ENCODE results near the gene TOR2A.
A peak's percentile ranks its signal among the peaks of the same experiment; 100 is the strongest.
"Not testable (repeated sequence)": the region's sequence is repeated elsewhere in the genome, so short reads cannot be mapped to it uniquely, and the experiment has no call there.

The TOR2A gene

DNA sequence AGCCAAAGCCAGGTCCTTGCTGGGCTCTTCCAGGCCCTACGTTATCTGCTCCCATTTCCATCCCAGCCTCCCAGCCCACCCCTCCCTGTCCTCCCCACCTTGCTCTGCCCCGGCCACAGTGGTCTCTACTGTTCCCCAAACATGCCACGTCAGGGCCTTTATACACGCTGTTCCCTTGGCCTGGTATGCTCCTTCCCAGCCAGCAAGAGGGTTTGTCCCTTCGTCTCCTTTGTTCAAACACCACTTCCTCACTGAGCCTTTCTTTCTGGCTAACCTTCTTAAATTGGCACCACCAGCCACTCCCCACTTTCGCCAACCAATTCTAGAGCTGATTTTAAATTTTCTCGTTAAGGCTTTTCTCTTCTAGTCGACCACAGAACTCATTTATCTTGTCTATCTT is 33.6 kb upstream of the TOR2A start:
- DNase-seq (ENCODE audit: low read depth in 2 of 2): no peak

DNA sequence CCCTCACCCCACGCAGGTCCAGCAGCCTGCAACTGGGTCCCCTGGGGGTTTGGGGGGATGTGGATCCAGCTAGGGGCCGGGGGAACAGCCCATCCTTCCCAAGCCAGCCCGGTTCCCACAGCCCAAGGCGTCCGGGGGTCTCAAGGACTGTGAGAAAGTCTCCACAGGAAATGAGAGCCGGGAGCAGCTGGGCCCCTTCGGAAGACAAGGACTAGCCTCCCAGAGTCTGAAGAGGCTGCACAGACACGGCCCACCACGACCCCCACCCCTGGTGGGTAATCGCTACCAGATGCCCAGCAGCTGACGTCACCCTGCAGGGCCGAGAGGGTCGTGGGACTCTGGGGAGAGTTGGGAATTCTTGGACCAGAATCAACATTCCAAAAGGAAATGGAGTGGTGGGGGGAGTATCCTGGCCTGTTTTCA is 32.8 kb upstream of the TOR2A start:
- DNase-seq (ENCODE audit: low read depth in 2 of 2): peak; percentile 57 to 61

DNA sequence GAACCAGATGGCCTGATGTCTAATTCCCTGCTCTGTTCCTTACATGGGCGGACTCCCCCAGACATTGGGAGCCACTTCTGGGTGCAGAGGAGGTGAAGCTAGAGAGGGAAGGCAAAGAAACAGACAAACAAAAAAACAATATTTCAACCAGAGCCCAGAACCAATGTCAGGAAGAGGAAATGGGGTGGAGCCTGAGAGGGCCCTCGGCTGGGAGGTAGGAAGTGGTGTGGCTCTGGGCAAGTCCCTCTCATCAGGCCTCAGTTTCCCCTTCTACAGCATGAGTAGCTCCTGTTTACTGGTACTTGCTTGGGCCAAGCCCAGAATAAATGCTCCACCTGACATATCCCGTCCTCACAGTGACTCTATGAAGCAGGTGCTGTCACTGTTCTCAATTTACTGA is 32.3 kb upstream of the TOR2A start:
- DNase-seq (ENCODE audit: low read depth in 2 of 2): no peak

DNA sequence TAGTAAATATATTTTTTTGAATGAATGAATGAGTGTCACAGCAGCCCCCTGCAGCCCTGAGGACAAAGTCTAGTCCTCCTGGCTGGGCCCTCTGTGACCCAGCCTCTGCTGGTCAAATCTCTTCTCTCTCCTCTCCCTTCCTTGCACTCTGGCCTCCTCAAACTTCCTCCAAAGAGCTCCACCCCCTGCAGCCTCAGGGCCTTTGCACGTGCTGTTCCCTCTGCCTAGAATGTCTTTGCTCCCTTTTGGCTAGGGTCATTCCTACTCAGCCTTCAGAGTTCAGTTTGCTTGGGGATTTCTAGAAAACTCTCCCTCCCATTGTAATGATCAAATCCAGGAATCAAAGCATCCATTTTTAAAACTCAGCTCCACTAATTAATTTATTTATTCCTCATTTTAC is 30.3 kb upstream of the TOR2A start:
- no peak for DNase-seq (ENCODE audit: low read depth in 2 of 2)

DNA sequence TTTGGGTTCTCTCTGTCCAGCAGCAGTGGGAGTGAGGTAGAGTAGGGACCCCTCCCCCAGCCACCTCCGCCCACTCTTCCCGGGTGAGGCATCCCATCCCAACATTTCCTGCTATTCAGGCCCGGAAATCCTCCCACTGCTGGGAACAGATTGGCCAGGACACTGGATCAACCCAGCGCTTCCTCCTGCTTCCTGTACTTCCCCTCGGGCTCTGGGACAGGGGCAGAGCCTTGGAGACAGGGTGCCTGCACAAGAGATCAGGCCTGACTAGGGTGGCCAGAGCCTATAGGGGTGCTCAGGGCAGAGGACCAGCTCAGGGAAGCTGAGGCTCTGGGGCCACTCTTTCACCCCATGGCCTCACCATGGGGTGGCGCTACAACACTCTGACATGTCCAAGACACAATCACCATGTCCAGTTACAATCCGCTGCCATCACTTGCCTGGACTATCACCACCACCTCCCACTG is 28.9 kb upstream of the TOR2A start:
- DNase-seq (ENCODE audit: low read depth in 2 of 2): no peak

DNA sequence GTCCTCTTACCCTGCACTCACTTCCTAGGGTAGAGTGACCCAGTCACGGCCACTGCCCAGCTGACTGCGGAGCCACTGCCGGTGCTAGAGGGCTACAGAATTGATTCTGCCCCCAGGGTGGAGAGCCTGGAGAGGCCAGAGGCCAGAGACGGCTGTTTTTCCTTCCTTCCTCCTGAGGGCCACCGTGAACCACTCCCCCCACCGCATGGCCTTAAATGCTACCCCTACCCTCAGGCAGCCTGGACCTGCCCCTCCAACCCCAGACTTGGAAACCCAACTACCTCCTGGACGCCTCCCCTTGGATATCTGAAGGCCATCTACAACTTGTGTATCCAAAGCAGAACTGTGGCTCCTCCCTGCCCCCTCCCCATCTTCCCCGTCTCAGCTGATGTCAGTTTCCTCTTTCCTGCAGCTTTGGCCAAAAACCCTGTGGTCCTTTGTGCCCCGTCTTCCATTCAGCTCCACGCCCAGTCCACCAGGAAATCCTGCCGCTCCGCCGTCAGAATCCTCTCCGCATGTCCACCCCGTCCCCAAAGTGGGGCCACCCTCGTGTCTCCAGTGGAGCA is 27.1 kb upstream of the TOR2A start:
- no peak for DNase-seq (ENCODE audit: low read depth in 2 of 2)

DNA sequence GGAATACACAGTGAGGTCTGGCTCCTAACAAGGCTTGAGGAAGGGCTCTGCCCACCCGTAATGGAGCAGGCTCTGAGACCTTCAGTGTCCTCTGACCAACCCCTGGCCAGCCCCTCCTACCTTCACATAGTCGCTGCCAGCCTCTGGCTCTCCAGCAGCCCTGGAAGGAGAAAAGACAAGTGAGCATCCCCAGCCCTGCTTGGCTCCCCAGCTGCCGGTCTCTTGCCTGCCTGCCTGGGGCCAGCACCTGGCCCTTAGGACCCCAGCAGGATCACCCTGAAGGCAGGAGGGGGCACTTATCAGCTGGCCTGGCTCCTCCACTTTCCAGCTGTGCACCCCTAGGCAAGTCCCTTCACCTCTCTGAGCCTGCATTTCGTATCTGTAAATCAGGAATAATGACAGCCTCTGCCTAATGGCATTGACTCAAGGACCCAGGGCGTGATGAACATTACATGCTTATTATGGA is 26.4 kb upstream of the TOR2A start:
- DNase-seq (ENCODE audit: low read depth in 2 of 2): no peak

DNA sequence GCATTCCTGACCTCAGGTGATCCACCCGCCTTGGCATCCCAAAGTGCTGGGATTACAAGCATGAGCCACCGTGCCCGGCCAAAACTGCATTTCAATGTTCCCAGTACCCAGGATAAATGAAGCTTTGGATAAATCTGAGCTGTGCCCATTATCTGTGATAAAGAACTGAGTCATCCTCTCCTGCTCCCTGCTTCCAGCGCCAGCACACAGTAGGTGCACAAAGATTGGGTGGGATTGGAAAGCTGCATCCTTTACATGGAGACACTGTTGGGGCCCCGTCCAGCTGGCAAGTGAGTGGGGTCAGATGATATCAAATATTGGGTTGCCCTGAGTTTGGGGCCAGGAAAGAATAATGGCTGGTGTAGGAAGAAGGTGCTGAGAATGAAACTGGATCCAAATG is 26.0 kb upstream of the TOR2A start:
- no peak for DNase-seq (ENCODE audit: low read depth in 2 of 2)

DNA sequence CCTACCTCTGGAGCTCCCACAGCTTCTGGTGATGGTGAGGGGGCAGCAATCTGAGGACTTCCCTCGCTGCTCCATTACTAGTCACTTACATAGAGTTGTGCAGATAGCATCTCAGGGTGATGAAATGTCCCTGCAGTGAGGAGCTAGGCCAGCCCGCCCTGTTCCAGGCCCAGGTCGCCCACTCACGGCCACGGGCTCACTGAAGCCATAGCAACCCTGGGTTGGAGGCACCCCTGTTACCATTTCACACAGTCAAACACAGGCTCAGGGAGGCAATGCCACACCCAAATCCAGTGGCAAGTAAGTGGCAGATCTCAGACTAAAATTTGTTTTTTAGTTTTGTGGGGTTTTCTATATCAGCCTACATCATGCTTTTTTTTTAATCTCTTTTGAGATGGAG is 23.7 kb upstream of the TOR2A start:
- DNase-seq (ENCODE audit: low read depth in 2 of 2): no peak

DNA sequence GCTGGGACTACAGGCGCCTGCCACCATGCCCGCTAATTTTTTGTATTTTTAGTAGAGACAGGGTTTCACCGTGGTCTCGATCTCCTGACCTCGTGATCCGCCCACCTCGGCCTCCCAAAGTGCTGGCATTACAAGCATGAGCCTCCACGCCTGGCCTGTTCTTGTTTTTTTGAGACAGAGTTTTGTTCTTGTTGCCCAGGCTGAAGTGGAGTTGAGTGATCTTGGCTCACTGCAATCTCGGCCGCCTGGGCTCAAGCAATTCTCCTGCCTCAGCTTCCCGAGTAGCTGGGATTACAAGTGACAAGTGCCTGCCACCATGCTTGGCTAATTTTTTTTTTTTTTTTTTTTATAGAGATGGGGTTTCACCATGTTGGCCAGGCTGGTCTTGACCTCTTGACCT is 21.7 kb upstream of the TOR2A start:
- DNase-seq (ENCODE audit: low read depth in 2 of 2): not testable (repeated sequence)

DNA sequence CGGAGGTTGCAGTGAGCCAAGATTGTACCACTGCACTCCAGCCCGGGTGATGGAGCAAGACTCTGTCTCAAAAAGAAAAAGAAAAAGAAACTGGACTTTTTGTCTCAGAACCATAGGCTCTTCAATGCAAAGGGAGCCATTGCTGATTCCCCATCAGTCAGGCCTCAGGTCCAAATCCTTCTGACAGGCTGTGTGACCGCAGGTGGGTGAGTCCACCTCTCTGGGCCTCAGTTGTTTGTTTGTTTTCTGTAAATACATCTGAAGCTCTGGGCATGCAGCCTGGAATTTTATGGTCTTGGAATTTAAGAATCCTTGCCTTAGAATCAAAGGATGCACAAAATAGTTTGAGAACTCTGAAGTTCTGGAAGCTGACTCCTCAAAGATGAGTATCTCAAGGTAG is 21.1 kb upstream of the TOR2A start:
- DNase-seq (ENCODE audit: low read depth in 2 of 2): no peak

DNA sequence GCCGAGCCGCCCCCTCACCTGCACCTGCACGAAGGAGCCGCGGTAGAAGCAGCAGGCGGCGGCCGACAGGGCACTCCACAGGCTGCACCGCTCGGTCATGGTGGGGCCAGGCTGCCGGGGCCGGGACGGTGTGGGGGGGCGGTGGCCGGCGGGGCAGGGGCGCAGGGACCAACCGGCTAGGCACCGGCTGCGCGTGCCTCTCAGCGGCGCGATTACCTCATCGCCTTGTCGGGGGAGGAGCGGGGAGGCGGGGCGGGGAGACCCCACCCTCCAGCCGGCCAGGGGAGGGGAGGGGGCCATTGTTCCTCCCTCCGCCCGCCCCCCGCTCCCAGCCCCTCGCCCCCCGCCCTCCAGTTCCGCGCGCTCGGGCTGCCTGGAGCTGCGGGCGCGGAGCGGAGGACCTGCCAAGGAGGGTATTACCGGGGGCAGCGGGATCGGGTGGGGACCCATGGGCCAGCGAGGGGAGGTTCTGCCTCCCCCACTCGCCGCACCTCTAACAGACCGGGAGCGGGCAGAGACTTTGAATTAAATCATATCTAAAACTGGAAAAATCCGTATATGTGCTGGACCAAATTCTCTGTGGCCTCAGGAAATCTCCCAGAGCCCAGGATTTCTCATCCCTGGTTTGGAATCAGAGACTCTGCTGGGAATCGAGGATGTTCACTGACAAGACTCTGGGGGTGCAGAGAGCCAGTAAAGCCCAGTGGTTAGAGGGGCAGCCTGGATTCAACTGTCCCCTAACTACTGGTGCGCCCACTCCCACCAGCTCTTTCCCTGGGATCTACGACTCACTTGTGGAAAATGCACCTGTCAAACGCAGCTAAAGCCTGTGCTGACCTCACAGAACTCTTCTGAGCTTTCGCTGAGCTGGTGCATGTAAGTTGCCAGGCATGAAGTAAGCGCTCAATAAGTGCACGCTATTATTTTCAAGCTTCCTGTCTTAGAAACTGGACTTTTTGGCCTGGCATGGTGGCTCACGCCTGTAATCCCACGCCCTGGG is 20.3 kb upstream of the TOR2A start:
- DNase-seq (ENCODE audit: low read depth in 2 of 2): no peak

DNA sequence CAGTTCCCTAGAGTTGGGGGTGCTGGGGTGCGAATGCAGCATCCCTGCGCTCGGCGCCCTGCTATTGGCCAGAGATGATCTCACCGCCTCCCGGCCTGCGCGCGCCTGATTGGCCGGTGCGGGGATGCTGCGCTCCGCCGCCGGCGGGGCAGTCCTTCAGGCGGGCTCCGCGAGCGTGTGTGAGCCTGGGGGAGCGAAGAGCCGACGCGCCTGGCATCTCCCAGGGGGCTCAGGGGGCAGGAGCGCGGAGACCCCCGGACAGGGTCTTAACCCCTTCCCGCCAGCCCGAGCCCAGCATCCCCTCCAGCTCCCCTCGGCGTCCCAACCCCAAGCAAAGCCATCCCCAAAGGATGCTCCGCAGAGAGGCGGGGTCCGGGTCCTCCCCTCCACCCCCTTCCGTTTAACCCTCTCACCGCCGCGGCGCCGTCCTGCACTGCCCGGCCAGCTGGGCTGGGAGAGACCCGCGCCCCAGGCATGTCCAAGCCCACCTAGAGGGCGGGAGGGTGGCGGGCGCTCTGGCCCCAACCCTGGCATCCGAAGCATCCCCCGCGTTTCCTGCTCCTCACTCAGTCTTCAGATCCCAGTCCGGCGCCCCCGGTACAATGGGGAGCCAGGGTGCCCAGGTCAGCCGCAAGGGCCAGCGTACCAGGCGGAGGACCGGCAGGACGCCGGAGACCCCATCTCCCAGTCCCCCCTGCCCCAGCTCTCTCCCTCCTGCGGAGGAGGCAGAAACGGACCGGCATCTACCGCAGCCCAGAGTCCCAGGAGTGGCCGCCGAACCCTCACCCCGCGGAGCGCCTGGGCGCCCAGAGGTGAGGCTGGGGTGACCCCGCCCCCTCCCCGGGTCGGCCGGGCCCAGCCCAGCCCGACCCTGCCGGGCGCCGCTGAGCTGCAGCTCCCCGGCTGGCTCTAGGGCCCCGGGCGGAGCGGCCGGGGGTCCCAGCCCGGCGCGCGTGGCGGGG is 19.3 kb upstream of the TOR2A start:
- no peak for DNase-seq (ENCODE audit: low read depth in 2 of 2)

DNA sequence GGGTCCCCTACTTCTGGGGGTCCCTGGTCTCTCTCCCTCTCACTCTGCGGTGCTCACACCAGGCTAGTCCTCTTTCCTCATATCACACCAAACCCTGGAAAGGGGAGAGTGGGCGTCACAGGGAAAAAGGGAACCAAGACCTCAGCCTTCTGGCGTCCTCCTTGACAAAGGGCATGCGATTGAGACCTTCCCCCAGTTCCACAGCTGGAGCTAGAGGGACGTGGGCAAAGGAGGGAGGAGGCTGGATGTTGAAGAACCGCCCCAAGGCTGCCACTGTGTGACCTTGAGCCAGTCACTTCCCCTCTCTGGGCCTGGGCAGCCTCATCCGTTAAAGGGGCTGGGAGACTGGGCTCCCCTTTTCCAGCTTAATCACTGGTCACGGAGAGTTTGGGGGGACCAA is 18.5 kb upstream of the TOR2A start:
- no peak for DNase-seq (ENCODE audit: low read depth in 2 of 2)

DNA sequence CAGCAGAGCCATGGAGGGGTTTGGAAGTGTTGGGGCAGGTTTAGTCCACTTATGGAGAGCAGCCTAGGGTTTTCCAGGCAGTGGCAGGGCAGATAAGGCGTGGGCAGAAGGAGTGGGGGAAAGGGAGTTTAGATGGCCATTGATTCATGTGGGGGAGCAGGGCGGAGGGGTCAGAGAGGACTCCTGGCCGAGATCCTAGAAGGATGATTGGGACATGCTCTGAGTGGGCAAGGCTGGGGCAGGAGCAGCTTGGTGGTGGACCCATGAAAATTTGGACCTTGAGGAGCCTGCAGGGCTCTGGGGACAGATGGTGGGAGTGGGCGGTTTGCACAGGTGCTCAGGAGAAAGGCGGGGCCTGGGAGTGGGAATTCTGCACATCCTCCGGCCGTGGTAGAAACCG is 18.1 kb upstream of the TOR2A start:
- no peak for DNase-seq (ENCODE audit: low read depth in 2 of 2)

DNA sequence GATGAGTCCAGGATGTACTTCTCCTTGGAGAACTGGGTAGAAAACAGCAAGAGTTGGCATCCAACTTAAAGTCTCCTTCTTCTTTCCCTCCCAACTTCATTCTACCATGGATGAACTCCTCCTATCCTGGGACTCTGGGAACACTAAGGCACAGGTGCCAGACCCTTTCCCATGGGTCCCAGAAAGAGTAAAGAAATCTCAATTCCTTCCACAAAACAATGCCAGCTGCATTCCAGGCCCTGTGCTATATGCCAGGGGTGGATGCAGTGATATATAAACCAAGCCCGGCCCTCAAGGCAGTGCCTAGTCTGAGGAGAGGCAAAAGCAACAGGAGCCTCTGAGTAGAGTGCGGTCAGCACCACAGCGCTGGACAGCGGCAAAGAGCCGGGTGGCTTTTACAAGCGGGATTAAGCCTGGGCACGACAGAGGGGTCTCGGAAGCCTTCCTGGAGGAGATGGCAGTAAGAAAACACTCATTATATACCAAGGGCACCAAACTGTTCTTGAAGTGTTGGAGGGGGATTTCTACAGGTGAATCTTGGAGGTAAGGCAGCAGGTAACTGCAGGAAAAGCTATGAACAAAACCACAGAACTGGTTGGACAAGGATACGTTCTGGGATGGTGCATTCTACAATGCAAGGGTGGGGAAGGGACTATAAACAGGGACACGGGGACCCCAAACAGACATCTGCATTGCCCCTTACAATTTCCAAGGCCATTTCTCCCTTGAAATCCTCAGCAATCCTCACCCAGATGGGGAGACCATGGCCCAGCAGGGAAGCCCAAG is 16.4 kb upstream of the TOR2A start:
- DNase-seq (ENCODE audit: low read depth in 2 of 2): no peak

DNA sequence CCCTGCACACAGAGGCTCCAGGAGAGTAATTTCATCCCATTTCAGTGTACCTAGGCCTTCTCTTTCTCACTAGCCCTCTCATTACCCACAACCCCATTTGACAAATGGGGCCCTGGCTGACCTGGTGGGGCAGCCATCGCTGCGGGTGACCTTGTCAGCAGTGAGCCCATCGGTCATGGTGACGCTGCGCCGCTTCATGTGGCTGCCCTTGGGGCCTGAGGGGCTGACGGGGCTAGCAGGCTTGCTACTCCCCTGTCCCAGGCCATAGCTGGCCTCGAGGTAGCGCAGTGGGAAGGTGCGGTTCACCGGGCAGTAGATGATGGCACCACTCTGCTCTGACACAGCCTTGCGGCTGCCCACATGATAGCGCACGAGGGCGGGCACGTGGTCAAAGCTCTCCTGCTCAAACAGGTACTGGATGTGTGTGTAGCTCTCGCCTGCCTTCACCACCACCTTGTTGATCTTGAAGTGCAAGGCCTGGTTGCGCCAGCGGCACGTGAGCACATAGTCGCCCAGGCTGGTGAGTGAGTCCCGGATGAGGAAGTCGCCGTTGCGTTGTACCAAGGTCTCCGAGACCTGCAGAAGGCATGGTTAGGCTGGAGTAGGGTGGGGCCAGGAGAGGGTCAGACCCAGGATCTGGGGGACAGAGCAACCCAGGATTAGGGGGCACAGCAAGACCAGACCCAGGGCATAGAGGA is 14.1 kb upstream of the TOR2A start:
- DNase-seq (ENCODE audit: low read depth in 2 of 2): no peak

DNA sequence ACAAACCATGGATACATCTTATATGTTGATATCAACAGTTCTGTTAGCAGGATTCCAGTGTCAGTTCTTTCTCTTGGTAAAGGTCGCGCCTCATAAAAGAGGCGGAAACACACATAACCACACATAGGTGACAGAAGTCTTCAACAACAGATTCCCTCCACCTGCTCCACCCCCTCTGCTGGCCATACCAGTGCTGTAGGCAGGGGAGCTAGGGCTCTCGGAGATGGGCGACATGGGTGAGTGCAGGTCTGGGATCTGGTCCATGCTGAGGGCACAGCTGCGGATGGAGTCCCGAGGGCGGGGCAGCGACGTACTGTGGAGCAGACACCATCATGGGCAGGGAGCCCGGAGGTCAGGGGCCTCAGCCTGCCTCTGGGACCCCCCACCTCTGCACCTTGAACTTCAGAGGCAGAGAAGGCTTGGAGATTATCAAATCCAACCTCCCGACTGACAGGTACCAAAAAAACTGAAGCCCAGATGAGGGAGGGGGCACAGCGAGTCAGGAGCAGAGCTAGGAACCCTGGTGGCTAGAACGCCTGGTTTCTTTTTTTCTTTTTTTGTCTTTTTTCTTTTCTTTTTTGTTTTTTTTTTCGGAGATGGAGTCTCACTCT is 12.0 kb upstream of the TOR2A start:
- DNase-seq (ENCODE audit: low read depth in 2 of 2): no peak

DNA sequence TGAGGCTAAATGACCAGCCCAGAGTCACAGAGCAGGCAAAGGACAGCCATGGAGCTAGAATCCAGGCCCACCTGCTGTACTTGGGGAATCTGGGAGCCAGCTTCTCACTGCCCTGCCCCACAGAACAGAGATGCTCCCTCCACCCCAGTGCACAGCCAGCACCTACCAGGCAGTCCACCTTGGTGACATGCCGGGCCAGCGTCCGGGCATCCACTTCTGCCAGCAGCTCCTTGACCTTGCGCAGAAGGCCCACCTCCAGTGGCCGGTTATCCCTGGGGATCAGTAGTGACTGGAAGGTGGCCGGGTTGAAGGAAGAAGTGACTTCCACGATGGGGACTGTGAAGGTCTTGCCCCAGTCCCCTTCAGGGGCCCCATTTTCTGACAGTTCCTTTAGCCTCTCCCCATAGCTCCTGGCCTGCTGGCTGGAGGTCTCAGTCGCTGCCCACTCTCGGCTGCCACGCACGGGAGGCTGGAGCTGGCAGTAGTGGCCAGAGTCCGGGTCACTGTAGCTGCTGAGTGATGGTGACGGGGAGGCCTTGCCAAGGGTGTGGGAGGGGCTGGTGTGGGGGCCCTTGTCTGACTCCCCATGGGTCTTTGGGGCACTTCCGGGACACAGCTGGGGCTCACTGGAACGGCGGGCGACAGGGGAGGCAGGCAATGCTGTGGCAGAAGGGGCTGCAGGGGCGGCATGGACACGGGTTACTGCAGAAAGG is 9.5 kb upstream of the TOR2A start:
- no peak for DNase-seq (ENCODE audit: low read depth in 2 of 2)
